Measurements from ENCODE around the gene IDH1. TPM values are rescaled to one million over a fixed set of nuclear protein-coding genes. Genes with fewer than 3 reads are reported as not detected.

Gene IDH1
- total RNA-seq, 2 experiments from 2014 or later = 36.2 to 57.2 TPM

DNA sequence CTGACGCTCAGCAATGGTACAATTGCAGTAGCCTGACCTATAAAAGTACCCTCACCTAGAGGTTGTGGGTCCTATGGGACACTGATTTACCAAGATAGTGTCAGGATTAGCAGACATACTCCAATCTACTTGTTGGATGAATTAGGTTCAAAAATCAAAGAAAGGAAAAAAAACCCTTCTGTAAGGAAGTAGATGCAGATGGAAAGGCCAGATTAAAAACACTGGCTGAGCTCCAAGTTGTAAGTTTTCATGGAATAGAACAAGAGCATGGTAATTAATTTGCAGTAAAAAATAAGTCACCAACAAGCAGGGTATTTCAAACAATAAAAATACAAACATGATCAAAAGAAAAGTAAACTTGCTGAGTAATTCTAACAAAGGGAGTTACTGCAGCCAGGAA is 26.4 kb downstream of the IDH1 start:
- Histone ChIP-seq H2AFZ (ENCODE audit: low read length) (no peak overlapping the region), H3K9me2 (ENCODE audit: insufficient read depth, low read length) (no peaks in the 10 kb centered on the region), H4K20me1 (ENCODE audit: insufficient read depth, low read length) (no peaks in the 10 kb centered on the region), H3K4me2 (ENCODE audit: low read length) (no peak overlapping the region), H3K4me1 (ENCODE audit: insufficient read depth, low read length, poor library complexity, severe bottlenecking) (no peaks in the 10 kb centered on the region), H3K27ac (ENCODE audit: low read depth, low read length, poor library complexity, severe bottlenecking) (no peak overlapping the region), H3K79me2 (ENCODE audit: insufficient read depth, low read depth, low read length) (no peaks in the 10 kb centered on the region), H3K9me3 (ENCODE audit: low read length) (peaks cover 6% of the 10 kb centered on the region; the same call in 1 of the 2 replicates), H3K36me3 (ENCODE audit: insufficient read depth, low read length) (no peaks in the 10 kb centered on the region), H3K4me3 (ENCODE audit: low read depth, low read length, poor library complexity, severe bottlenecking) (no peak overlapping the region)
- TF ChIP-seq EZH2phosphoT487 (IDR thresholded peaks at IDR 0.05; ENCODE audit: borderline replicate concordance, low read depth, low read length) = no peak
- TF ChIP-seq, protein P1, sequence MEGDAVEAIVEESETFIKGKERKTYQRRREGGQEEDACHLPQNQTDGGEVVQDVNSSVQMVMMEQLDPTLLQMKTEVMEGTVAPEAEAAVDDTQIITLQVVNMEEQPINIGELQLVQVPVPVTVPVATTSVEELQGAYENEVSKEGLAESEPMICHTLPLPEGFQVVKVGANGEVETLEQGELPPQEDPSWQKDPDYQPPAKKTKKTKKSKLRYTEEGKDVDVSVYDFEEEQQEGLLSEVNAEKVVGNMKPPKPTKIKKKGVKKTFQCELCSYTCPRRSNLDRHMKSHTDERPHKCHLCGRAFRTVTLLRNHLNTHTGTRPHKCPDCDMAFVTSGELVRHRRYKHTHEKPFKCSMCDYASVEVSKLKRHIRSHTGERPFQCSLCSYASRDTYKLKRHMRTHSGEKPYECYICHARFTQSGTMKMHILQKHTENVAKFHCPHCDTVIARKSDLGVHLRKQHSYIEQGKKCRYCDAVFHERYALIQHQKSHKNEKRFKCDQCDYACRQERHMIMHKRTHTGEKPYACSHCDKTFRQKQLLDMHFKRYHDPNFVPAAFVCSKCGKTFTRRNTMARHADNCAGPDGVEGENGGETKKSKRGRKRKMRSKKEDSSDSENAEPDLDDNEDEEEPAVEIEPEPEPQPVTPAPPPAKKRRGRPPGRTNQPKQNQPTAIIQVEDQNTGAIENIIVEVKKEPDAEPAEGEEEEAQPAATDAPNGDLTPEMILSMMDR (conservative IDR thresholded peaks at IDR 0.05; ENCODE audit: low read length) = no peak
- DNase-seq (ENCODE audit: low spot score) = no peak
- intact Hi-C loops (cut with micrococcal nuclease; ENCODE audit: unreplicated experiment) = no loop called here
- POLR2A ChIA-PET = interaction anchor here (0.6 to 1.4 kb wide), 3 partner anchors 22 to 437 kb away, joined by 3 read pairs; no protein-coding TSS in a partner anchor
- no TSS peak for BruUV-seq (replicated peaks)
- CTCF ChIA-PET (ENCODE audit: unreplicated experiment) = no interaction called here

DNA sequence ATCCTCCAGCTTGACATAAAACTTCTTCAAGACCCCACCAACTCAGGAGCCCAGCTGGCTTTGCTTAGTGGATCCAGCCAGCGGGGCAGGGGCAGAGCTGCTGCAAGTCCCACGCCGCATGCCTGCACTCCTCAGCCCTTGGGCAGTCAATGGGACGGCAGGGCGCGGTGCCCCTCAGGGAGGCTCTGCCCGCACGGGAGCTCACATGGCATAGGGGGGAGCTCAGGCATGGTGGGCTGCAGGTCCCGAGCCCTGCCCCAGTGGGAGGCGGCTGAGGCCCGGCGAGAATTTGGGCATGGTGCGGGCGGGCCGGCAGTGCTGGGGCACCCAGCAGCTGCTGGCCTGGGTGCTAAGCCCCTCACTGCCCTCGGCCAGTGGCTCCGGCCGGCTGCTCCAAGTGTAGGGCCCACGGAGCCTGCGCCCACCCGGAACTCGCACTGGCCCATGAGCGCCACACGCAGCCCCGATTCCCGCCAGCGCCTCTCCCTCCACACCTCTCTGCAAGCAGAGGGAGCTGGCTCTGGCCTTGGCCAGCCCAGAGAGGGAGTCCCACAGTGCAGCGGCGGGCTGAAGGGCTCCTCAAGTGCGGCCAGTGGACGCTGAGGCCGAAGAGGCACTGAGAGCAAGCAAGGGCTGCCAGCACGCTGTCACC is 27.2 kb downstream of the IDH1 start:
- intact Hi-C loops (cut with micrococcal nuclease; ENCODE audit: unreplicated experiment) = no loop called here
- H3K36me3 ChIP-seq (ENCODE audit: insufficient read depth, low read length) = no peaks in the 10 kb centered on the region
- ChIA-PET POLR2A (no interaction called here), CTCF (ENCODE audit: unreplicated experiment) (no interaction called here)
- no peaks in the 10 kb centered on the region for H3K79me2 ChIP-seq (ENCODE audit: insufficient read depth, low read depth, low read length)
- TF ChIP-seq, protein P1 (conservative IDR thresholded peaks at IDR 0.05; ENCODE audit: low read length) = no peak
- no peak for TF ChIP-seq EZH2phosphoT487 (IDR thresholded peaks at IDR 0.05; ENCODE audit: borderline replicate concordance, low read depth, low read length)
- DNase-seq (ENCODE audit: low spot score) = no peak
- no peak overlapping the region for H3K4me3 ChIP-seq (ENCODE audit: low read depth, low read length, poor library complexity, severe bottlenecking)
- no peaks in the 10 kb centered on the region for H4K20me1 ChIP-seq (ENCODE audit: insufficient read depth, low read length)
- H3K27ac ChIP-seq (ENCODE audit: low read depth, low read length, poor library complexity, severe bottlenecking) = no peak overlapping the region
- no peak overlapping the region for H3K4me2 ChIP-seq (ENCODE audit: low read length)
- H3K9me3 ChIP-seq (ENCODE audit: low read length) = peaks cover 6% of the 10 kb centered on the region; the same call in 1 of the 2 replicates
- no peaks in the 10 kb centered on the region for H3K9me2 ChIP-seq (ENCODE audit: insufficient read depth, low read length)
- no peaks in the 10 kb centered on the region for H3K4me1 ChIP-seq (ENCODE audit: insufficient read depth, low read length, poor library complexity, severe bottlenecking)
- BruUV-seq (replicated peaks) = no TSS peak
- no peak overlapping the region for H2AFZ ChIP-seq (ENCODE audit: low read length)

DNA sequence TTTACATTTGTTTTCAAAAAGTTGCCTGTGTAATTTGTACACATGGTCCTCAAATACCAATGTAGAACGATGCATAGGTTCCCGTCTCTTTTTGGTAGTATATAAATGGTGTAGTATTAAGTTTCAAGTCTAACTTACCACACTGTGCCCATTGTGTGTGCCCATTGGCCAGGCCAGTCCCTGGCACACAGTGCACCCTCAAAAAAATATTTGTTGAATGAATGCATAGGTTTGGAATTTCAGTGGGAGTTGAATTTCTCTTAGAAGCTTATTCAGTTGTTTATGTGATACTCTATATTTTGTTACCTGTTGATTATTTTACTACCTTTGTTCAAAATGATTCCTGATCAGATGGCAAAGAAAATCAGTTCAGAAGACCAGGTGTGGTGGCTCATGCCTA is 30.1 kb downstream of the IDH1 start:
- Histone ChIP-seq H4K20me1 (ENCODE audit: insufficient read depth, low read length) (no peaks in the 10 kb centered on the region), H3K4me1 (ENCODE audit: insufficient read depth, low read length, poor library complexity, severe bottlenecking) (no peaks in the 10 kb centered on the region), H3K27ac (ENCODE audit: low read depth, low read length, poor library complexity, severe bottlenecking) (no peak overlapping the region), H3K9me3 (ENCODE audit: low read length) (no peaks in the 10 kb centered on the region), H3K36me3 (ENCODE audit: insufficient read depth, low read length) (no peaks in the 10 kb centered on the region), H3K4me3 (ENCODE audit: low read depth, low read length, poor library complexity, severe bottlenecking) (no peak overlapping the region), H3K79me2 (ENCODE audit: insufficient read depth, low read depth, low read length) (no peaks in the 10 kb centered on the region), H3K9me2 (ENCODE audit: insufficient read depth, low read length) (no peaks in the 10 kb centered on the region), H2AFZ (ENCODE audit: low read length) (no peak overlapping the region), H3K4me2 (ENCODE audit: low read length) (no peak overlapping the region)
- BruUV-seq (replicated peaks) = no TSS peak
- intact Hi-C loops (cut with micrococcal nuclease; ENCODE audit: unreplicated experiment) = no loop called here
- ChIA-PET POLR2A (no interaction called here), CTCF (ENCODE audit: unreplicated experiment) (no interaction called here)
- TF ChIP-seq, protein P1 (conservative IDR thresholded peaks at IDR 0.05; ENCODE audit: low read length) = no peak
- no peak for TF ChIP-seq EZH2phosphoT487 (IDR thresholded peaks at IDR 0.05; ENCODE audit: borderline replicate concordance, low read depth, low read length)
- no peak for DNase-seq (ENCODE audit: low spot score)
